Measurements from ENCODE around the gene KRT80. TPM values are rescaled to one million over a fixed set of nuclear protein-coding genes. Genes with fewer than 3 reads are reported as not detected.

Gene KRT80
- total and polyA plus RNA-seq, 2 experiments from 2014 or later = not detected

DNA sequence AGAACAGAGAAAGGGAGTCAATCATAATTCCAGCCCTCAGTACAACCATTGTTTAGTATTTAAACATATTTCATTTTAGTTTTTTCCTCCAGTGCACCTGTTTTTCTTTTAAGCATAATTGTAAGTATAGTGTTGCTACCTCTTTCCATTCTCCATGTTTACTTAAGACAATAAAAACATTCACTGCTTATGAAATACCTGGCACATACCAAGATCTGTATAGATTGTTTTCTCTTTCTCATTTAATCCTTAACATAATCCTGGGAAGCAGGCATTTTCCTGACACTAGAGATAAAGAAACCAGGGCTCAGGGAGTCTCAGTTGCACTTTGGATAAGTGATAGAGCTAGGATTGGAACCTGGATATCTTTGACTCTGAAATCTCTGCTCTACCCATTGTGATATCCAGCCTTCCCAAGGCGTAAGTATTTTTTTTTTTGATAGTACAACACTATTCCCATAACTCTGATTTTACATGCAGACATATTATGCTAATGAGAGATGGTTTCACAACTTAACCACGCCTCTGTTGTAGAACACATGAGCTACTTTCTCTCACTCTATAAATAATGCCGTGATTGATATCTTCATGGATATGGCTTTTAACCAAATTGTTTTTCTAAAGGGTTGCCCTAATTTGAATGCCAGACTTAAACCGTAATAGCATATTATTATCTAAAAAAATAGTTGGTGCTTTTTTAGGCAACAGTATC, 29.4 kb upstream of the KRT80 start:
- Histone ChIP-seq H3K27ac (ENCODE audit: low read depth) (no peak overlapping the region), H3K4me3 (no peak overlapping the region), H3K36me3 (ENCODE audit: insufficient read depth) (no peaks in the 10 kb centered on the region), H3K9me2 (ENCODE audit: insufficient read depth) (no peaks in the 10 kb centered on the region), H4K20me1 (replicated peaks; ENCODE audit: insufficient read depth) (no peaks in the 10 kb centered on the region), H3K4me1 (ENCODE audit: insufficient read depth) (no peaks in the 10 kb centered on the region), H3K79me2 (replicated peaks; ENCODE audit: insufficient read depth) (no peaks in the 10 kb centered on the region), H2AFZ (no peak overlapping the region), H3K4me2 (no peak overlapping the region), H3F3A (replicated peaks; ENCODE audit: low read depth) (no peaks in the 10 kb centered on the region), H3K27me3 (ENCODE audit: insufficient read depth) (no peaks in the 10 kb centered on the region)
- DNase-seq (ENCODE audit: low spot score) (no peak), ATAC-seq (no peak)
- Mint-ChIP-seq H3K27me3 (ENCODE audit: insufficient read depth, low read depth, poor library complexity) (peaks cover 6% of the 10 kb centered on the region), H3K4me3 (no peak overlapping the region), H3K9me3 (no peaks in the 10 kb centered on the region; the same call in 2 of the 3 replicates), H3K4me1 (peaks cover 7% of the 10 kb centered on the region; the same call in 1 of the 3 replicates), H3K36me3 (ENCODE audit: low read depth) (no peaks in the 10 kb centered on the region), H3K27ac (no peak overlapping the region)
- no peak for TF ChIP-seq POLR2AphosphoS5 (IDR thresholded peaks at IDR 0.05; ENCODE audit: low read depth)
- TF ChIP-seq REST (IDR thresholded peaks at IDR 0.05; ENCODE audit: unreplicated experiment) = no peak

DNA sequence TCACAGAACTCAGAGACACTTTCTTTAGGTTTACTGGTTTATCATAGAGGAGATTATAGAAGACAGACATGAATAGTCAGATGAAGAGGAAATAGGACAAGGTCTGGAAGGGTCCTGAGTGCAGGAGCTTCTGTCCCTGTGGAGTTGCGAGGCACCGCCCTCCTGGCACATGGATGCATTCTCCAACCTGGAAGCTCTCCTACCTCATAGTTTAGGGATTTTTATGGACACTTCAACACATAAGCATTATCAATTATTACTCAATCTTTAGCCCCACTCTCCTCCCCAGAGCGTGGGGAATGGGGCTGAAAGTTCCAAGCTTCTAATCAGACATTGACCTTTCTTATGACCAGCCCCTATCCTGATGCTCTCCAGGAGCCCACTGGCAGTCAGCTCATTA, 28.7 kb upstream of the KRT80 start:
- H3K36me3 ChIP-seq (ENCODE audit: insufficient read depth) = no peaks in the 10 kb centered on the region
- H3K4me1 ChIP-seq (ENCODE audit: insufficient read depth) = no peaks in the 10 kb centered on the region
- H3K27me3 ChIP-seq (ENCODE audit: insufficient read depth) = no peaks in the 10 kb centered on the region
- no peak overlapping the region for H2AFZ ChIP-seq
- H3K9me2 ChIP-seq (ENCODE audit: insufficient read depth) = no peaks in the 10 kb centered on the region
- DNase-seq (ENCODE audit: low spot score) = no peak
- Mint-ChIP-seq H3K36me3 (ENCODE audit: low read depth) (no peaks in the 10 kb centered on the region), H3K4me3 (no peak overlapping the region), H3K9me3 (no peaks in the 10 kb centered on the region; the same call in 2 of the 3 replicates), H3K4me1 (peaks cover 7% of the 10 kb centered on the region; the same call in 2 of the 3 replicates), H3K27me3 (ENCODE audit: insufficient read depth, low read depth, poor library complexity) (peaks cover 6% of the 10 kb centered on the region), H3K27ac (no peak overlapping the region)
- H3K79me2 ChIP-seq (replicated peaks; ENCODE audit: insufficient read depth) = no peaks in the 10 kb centered on the region
- no peak overlapping the region for H3K4me3 ChIP-seq
- H3K4me2 ChIP-seq = no peak overlapping the region
- H3K27ac ChIP-seq (ENCODE audit: low read depth) = no peak overlapping the region
- H4K20me1 ChIP-seq (replicated peaks; ENCODE audit: insufficient read depth) = no peaks in the 10 kb centered on the region
- ATAC-seq = no peak
- no peaks in the 10 kb centered on the region for H3F3A ChIP-seq (replicated peaks; ENCODE audit: low read depth)
- TF ChIP-seq POLR2AphosphoS5 (IDR thresholded peaks at IDR 0.05; ENCODE audit: low read depth) = no peak
- TF ChIP-seq ZNF331 (CRISPR knock-in tag; IDR thresholded peaks at IDR 0.05; ENCODE audit: low read depth) = no peak
- TF ChIP-seq, protein P1, sequence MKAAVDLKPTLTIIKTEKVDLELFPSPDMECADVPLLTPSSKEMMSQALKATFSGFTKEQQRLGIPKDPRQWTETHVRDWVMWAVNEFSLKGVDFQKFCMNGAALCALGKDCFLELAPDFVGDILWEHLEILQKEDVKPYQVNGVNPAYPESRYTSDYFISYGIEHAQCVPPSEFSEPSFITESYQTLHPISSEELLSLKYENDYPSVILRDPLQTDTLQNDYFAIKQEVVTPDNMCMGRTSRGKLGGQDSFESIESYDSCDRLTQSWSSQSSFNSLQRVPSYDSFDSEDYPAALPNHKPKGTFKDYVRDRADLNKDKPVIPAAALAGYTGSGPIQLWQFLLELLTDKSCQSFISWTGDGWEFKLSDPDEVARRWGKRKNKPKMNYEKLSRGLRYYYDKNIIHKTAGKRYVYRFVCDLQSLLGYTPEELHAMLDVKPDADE (IDR thresholded peaks at IDR 0.05) = no peak
- TF ChIP-seq JUNB (IDR thresholded peaks at IDR 0.05; ENCODE audit: unreplicated experiment) = no peak
- no peak for TF ChIP-seq NANOG (IDR thresholded peaks at IDR 0.05; ENCODE audit: borderline replicate concordance)
- TF ChIP-seq STAT1 (IDR thresholded peaks at IDR 0.05; ENCODE audit: unreplicated experiment) = no peak
- TF ChIP-seq, protein P2, sequence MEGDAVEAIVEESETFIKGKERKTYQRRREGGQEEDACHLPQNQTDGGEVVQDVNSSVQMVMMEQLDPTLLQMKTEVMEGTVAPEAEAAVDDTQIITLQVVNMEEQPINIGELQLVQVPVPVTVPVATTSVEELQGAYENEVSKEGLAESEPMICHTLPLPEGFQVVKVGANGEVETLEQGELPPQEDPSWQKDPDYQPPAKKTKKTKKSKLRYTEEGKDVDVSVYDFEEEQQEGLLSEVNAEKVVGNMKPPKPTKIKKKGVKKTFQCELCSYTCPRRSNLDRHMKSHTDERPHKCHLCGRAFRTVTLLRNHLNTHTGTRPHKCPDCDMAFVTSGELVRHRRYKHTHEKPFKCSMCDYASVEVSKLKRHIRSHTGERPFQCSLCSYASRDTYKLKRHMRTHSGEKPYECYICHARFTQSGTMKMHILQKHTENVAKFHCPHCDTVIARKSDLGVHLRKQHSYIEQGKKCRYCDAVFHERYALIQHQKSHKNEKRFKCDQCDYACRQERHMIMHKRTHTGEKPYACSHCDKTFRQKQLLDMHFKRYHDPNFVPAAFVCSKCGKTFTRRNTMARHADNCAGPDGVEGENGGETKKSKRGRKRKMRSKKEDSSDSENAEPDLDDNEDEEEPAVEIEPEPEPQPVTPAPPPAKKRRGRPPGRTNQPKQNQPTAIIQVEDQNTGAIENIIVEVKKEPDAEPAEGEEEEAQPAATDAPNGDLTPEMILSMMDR (conservative IDR thresholded peaks at IDR 0.05; ENCODE audit: low read depth in 2 of 2) = no peak
- no peak for TF ChIP-seq EZH2 (IDR thresholded peaks at IDR 0.05; ENCODE audit: low read depth, unreplicated experiment)

Measured in GM23338 (cell line).